Measurements from ENCODE around the gene ANKRD40CL. TPM values are rescaled to one million over a fixed set of nuclear protein-coding genes. Genes with fewer than 3 reads are reported as not detected.

The ANKRD40CL gene
- total RNA-seq, 2 experiments from 2014 or later, result not detected

DNA sequence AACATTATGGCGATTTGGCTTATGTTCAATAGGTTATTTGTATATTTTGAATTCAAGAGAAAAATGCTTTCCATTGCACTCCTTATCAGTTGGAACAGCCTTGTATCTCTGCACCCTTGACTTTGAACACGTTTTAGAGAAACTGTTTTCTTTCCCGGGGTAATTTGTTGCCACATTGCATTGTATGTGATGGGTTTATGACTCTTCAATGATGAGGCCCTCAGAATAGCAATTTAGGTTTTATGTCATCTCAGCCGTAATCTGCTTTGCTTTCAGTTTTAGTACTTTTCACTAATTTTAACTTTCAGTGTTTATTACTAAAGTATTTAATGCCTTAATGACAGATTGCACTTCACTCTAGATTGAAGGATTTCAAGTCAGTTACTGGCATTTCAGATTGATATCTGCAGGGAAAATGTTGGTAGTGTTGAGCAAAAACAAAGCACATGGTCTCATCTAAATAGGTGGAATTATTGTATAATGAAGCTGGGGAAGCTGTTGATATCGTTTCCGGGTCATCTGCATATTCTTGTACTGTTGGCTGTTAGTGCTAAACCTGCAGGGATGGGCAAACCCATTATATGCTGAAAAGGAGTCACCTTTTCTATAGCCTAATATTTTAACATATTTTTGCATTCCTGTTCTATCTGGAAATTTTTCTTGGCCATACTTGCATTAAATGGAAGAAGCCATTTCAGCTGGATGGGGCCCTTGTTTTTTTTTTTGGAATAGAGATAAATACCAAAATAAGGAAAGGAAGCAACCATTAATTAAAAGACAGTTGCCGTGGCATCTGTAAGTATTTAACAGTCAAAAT, 45.9 kb downstream of the ANKRD40CL start:
- ChIA-PET POLR2A (interaction anchor here (0.7 to 1.4 kb wide), 6 partner anchors 9 to 477 kb away, joined by 3 read pairs; partner anchors contain the start of gene TOB1), CTCF (no interaction called here)
- Mint-ChIP-seq H3K27me3 (no peaks in the 10 kb centered on the region), H3K4me3 (peak overlapping the region; percentile 97), H3K36me3 (peaks cover 14% of the 10 kb centered on the region), H3K27ac (peak overlapping the region; percentile 98), H3K4me1 (ENCODE audit: low read depth) (peaks cover 39% of the 10 kb centered on the region), H3K9me3 (no peaks in the 10 kb centered on the region)
- intact Hi-C loops (cut with micrococcal nuclease), result loop anchor here (2.0 kb wide), 1 partner anchor 145 kb away; the partner anchor contains the start of gene TOB1
- DNase-seq, result no peak

DNA sequence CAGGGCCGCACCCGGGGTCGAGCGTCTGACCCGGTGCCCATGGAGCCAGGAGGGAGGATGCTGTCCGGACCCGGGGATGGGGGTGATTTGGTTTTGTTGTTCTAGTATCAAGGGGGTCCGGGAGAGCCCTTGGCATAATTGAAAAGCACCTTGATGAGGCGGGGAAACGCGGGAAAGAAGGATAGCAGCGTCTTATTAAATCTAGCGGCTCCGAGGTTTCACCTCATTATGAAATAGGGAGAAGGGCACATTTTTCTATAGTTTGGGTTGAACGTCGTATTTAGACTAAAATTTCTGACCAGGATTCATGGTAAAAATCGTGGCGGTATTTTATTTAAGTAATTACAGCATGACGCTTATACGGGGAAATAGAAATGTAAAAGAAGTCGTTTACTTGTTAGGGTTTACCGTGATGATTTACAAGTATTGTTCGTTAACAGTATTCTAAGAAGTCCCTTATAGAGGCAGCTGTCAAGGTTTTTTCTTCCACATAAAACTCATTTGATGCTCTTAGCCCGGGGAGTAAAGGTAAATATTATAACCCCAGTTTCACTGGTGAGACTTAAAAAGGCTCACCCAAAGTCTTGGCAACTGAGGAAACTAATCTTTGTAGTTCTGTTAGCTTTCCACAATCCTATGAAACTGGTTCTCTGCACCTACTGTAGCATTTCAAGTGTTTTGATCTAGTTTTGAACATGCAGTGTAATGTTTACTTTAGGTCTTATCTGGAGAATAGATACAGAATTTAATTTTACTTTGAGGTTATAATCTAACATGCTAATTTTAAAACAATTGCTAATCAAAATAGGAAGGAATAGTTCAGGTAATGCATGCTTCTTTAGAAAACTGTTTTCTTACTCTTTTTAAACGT, 47.2 kb downstream of the ANKRD40CL start:
- Mint-ChIP-seq H3K27ac (peak overlapping the region; percentile 98), H3K4me3 (peak overlapping the region; percentile 97), H3K4me1 (ENCODE audit: low read depth) (peaks cover 34% of the 10 kb centered on the region), H3K27me3 (no peaks in the 10 kb centered on the region), H3K36me3 (peaks cover 14% of the 10 kb centered on the region), H3K9me3 (no peaks in the 10 kb centered on the region)
- no peak for DNase-seq
- intact Hi-C loops (cut with micrococcal nuclease), result loop anchor here (1.0 to 5.0 kb wide), 3 partner anchors 12 to 1043 kb away; partner anchors contain the start of genes SPOP and TOB1
- ChIA-PET CTCF (interaction anchor here (0.7 to 1.0 kb wide), 2 partner anchors 12 to 13 kb away, joined by 3 to 8 read pairs; partner anchors contain the start of gene ANKRD40), POLR2A (interaction anchor here (0.6 to 1.7 kb wide), 5 partner anchors 8 to 146 kb away, joined by 3 to 14 read pairs (median 5); partner anchors contain the start of genes ANKRD40 and TOB1)

DNA sequence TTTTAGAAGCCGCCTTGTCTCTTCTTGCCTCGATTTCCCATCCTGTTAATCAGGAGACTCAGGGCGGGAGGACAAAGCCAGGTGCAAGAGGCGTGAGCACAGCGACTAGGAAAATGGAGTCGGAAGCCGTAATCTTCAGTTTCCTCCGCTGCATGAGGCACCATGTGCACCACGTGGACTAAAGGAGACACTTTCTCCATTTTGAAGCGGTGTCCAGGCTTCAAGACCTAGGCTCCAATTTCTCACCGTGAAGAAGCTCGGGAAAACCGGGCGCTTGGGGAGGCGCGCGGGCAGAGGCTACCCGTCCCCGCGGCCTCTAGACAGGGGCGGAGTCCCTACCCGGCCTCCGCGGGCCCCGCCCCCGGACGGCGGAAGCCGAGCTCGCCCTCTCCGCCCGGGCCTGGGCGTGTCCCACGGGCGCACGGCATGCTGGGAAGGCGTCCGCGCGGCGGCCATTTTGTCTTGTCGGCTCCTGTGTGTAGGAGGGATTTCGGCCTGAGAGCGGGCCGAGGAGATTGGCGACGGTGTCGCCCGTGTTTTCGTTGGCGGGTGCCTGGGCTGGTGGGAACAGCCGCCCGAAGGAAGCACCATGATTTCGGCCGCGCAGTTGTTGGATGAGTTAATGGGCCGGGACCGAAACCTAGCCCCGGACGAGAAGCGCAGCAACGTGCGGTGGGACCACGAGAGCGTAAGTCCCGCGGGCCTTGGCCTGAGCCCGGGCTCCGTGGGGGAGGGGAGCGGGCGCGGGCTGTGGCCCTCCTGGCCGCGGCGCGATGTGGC, 48.0 kb downstream of the ANKRD40CL start, which contains the start of gene LUC7L3:
TSS of gene LUC7L3 (plus strand) at position 460 of the 780 bp plus-strand sequence. CDS start at position 590, 130 bp downstream.
- Mint-ChIP-seq H3K27me3 (no peaks in the 10 kb centered on the region), H3K9me3 (no peaks in the 10 kb centered on the region), H3K27ac (peak within 1 kb of the TSS; percentile 98), H3K36me3 (peaks cover 14% of the 10 kb centered on the region), H3K4me1 (ENCODE audit: low read depth) (peaks cover 26% of the 10 kb centered on the region), H3K4me3 (peak within 1 kb of the TSS; percentile 97)
- intact Hi-C loops (cut with micrococcal nuclease), result loop anchor here (1.0 to 5.0 kb wide), 2 partner anchors 11 to 1042 kb away; partner anchors contain the start of gene SPOP
- POLR2A ChIA-PET, result interaction anchor here (0.6 to 1.7 kb wide), 7 partner anchors 9 to 401 kb away, joined by 3 to 14 read pairs (median 5); partner anchors contain the start of genes ANKRD40, LRRC59, SPAG9 and TOB1
- peak; percentile 96 for DNase-seq
- CTCF ChIA-PET, result interaction anchor here (0.7 to 1.0 kb wide), 3 partner anchors 11 to 321 kb away, joined by 3 to 8 read pairs (median 3); partner anchors contain the start of gene ANKRD40

DNA sequence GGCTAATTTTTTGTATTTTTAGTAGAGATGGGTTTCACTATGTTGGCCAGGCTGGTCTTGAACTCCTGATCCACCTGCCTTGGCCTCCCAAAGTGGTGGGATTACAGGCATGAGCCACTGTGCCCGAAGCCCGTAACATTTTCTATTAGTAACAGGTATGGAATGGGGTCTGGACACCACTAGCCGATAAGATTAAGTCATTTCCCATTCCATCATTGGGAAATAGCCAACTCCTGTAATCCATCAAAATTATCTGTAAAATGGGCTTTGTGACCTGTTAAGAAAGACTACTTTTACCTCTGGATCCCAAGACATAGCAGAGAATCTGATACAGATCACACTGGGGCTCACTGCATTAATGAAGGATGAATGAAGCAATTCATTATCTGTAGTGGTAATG, 51.8 kb downstream of the ANKRD40CL start:
- Mint-ChIP-seq H3K27me3 (no peaks in the 10 kb centered on the region), H3K4me1 (ENCODE audit: low read depth) (peaks cover 2% of the 10 kb centered on the region), H3K9me3 (no peaks in the 10 kb centered on the region), H3K27ac (no peak overlapping the region), H3K4me3 (no peak overlapping the region), H3K36me3 (no peaks in the 10 kb centered on the region)
- intact Hi-C loops (cut with micrococcal nuclease), result loop anchor here (5.0 kb wide), 1 partner anchor 1038 kb away; the partner anchor contains the start of gene SPOP
- POLR2A ChIA-PET, result no interaction called here
- no peak for DNase-seq
- CTCF ChIA-PET, result no interaction called here

DNA sequence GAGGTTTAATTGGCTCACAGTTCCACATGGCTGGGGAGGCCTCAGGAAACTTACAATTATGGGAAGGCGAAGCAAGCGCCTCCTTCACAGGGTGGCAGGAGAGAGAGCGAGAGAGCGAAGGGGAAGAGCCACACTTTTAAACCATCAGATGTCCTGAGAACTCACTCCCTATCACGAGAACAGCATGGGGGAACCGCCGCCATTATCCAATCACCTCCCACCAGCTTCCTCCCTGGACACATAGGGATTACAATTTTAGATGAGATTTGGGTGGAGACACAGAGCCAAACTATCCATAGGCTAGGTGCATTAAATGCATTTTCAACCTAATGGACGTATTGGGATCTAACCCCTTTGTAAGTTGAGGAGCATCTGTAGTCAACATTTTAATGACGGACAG, 54.7 kb downstream of the ANKRD40CL start:
- Mint-ChIP-seq H3K4me3 (no peak overlapping the region), H3K27me3 (no peaks in the 10 kb centered on the region), H3K36me3 (no peaks in the 10 kb centered on the region), H3K4me1 (ENCODE audit: low read depth) (peaks cover 19% of the 10 kb centered on the region), H3K9me3 (no peaks in the 10 kb centered on the region), H3K27ac (no peak overlapping the region)
- DNase-seq, result no peak
- ChIA-PET CTCF (no interaction called here), POLR2A (no interaction called here)
- intact Hi-C loops (cut with micrococcal nuclease), result no loop called here

Small RNA genes lying within 50 kb of the gene (microRNA-seq; reads per million reads assigned to microRNA genes)
- not detected for gene MIR8059 (ENCODE audit: borderline microRNAs expressed, borderline number of aligned reads, borderline replicate concordance)

Other genes with a start within 250 kb of the ANKRD40CL start
- gene EPN3, start 234.8 kb downstream of the ANKRD40CL start, total RNA-seq, result not detected
- 10 to 100 TPM; 22.8 to 23.4 TPM for gene SPATA20, start 220.3 kb downstream of the ANKRD40CL start, total RNA-seq
- under 1 TPM in 1 of 2 experiments, not detected in 1; 0.05 TPM for gene CACNA1G, start 206.8 kb downstream of the ANKRD40CL start, total RNA-seq
- not detected for gene ABCC3, start 132.6 kb downstream of the ANKRD40CL start, total RNA-seq
- 10 to 100 TPM; 27.4 to 27.8 TPM for gene ANKRD40, start 59.6 kb downstream of the ANKRD40CL start, total RNA-seq
- gene LUC7L3, start 47.9 kb downstream of the ANKRD40CL start, total RNA-seq, result 100 to 1,000 TPM; 120 to 137 TPM
- gene WFIKKN2, start 68.1 kb upstream of the ANKRD40CL start, total RNA-seq, result not detected
- gene TOB1, start 98.8 kb upstream of the ANKRD40CL start, total RNA-seq, result 10 to 100 TPM; 42.3 to 44.1 TPM